ENCODE data around the gene HLCS.

HLCS gene

DNA sequence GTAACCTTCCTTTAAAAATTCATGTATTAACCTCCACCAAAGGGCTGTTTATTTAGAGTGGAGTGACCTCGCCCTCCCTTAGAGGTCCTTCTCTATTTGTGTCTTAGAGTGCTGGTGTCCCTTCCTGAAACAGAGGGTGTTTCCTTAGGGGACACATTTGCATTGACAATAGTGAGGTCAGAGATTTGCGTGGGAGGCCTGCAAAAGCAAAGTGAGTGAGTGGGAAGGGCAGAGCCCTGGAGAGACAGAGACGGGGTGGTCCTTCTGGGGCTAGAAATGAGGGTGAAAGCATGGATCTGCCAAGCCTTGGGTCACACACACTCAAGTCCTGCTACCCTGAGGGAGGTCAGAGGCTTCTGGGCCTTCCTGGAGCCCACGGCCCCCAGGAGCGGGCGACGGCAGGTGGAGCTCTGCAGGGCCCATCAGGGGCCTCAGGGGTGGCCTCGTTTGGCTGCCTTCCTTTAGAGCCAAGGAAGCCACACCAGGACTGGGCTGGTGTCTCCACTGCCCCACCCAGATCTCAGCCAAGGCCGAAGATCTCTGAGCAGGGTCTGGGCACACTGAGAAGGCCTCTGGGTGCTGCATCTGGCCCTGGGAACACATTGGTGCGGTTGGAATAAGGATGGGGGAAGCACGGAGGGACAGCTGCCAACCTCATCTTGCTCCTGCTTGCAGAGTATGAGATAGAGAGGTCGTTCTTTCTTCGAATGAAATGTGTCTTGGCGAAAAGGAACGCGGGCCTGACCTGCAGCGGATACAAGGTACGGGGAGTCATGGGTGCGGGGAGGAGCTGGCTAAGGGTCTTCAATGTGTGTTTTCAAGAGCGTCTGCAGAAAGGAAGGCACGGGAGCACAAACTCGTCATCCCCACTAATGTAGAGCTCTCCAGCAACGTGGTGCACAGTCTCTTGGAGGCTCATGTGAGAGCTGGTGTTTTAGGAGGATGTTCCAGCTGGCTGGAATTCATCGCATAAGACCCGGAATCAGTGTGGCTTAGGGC is 243.8 kb downstream of the HLCS start:
- DNase-seq (ENCODE audit: low spot score) = no peak

GRCh38 chr21:36721817-36722216 is 244.7 kb downstream of the HLCS start:
- DNase-seq (ENCODE audit: low spot score) = no peak

DNA sequence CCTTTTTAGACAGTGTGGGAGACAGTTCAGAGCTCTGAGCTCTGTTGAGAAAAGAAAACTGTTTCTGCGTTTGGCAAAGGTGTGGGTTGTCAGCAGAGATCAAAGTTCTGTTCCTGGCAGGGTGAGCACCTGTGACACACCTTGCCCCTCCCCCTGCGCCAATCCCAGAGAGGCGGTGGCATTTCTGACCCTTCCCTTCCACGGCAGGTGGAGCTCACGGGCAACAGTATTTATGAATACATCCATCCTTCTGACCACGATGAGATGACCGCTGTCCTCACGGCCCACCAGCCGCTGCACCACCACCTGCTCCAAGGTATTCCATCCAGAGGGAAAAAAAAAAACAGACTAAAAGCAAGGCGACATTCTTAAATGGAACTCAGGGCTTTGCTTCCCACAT is 246.9 kb downstream of the HLCS start:
- DNase-seq (ENCODE audit: low spot score) = no peak

DNA sequence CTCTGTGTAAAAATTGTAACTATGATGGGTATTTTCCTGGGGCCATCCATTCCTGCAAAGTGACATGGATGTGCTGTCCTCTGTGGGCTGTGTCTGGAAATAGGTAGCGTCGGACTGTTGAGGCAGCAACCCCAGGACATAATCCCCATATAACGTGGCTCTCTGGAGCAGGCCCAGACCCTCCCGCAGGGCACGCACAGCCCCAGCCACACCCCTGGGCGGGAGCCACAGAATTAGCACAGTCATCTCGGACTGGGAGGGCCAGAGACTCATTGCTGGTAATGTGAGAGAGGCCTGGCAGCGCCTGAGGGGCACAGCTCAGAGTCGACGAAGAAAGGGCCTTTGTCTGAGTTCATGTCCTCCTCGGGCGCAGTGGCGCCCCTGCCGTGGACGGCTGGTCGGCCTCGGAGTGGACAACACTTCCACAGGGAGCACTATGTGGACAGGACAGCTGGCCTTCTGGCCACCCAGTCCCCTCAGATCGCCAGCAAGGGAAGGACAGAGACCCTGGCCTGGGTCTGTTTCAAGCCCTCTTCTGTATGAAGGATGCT is 247.4 kb downstream of the HLCS start:
- DNase-seq (ENCODE audit: low spot score) = peak; percentile 83

DNA sequence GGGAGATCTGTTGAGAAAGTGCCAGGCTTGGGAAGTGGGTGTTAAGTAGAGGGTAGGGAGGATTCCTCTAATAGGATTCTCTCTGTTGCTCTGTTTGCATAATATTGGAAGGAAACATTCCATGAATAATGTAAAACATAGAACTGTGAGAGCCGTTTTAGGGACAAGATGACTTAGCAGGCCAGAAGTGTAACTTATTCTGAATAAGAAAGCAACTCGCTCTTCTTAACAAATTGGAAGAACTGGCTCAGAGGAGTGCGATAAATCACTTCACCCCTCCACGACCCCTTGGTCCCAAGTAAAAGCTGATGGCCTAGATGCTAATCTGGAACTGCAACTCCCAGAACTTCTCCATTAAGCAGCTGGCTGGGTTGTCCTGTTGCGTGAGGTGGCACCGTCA is 248.5 kb downstream of the HLCS start:
- DNase-seq (ENCODE audit: low spot score) = no peak

DNA sequence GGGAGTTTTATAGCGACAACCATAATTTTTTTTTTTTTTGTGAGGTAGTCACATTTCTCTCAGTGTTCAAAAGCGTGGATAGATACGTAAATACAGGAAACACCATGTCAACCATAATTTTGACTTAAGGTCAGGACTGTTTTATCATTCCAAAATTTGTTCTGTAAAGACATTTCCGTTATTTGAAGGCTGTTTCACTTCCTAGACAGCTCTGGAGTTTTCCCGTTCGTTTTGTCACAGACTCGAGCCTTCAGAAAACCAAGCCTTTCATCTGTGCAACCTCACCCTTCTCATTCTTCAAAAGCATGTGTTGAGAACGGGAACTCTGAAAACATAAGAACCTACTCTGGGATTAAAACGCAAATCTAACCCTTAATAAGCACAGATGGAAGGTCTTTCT is 249.6 kb downstream of the HLCS start:
- no peak for DNase-seq (ENCODE audit: low spot score)

- no peak for DNase-seq (ENCODE audit: low spot score)
These were observed 250.1 kb downstream of the HLCS start for GRCh38 chr21:36716387-36716786.

DNA sequence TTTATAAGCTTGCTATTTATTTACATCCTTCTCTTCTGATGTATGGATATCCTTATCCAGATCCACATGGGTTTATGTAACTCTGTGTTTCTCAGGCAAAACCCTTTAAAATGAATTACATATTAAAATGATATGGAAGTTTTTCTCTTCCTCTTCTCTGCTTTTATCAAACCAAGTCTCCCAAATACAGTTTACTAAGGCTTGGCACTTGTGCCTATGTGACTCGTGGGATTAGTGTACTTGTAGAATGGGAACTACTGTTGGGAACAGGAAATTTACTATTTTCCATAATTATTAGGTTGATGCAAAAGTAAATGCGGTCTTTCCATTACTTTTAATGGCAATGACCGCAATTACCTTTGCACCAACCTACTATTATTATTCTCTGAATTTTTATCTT is 252.7 kb downstream of the HLCS start:
- DNase-seq (ENCODE audit: low spot score) = no peak

DNA sequence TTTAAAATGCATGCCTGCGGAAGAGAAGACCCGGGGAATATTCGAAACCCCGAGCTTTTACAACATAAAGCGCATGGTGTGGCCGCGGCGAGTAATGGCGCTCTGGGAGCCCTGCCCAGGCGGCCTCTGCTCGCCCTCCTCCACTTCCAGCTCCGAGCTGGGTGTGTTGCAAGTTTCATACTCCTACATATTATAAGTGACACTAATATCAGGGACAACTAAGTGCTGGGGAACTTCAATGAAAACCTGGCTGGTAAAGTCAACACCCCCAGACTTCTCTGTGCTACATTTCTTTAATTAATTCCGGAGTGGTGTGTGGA is 255.8 kb downstream of the HLCS start:
- DNase-seq (ENCODE audit: low spot score) = no peak

- no peak for DNase-seq (ENCODE audit: low spot score)
These were observed 256.4 kb downstream of the HLCS start for GRCh38 chr21:36709868-36710728.

DNA sequence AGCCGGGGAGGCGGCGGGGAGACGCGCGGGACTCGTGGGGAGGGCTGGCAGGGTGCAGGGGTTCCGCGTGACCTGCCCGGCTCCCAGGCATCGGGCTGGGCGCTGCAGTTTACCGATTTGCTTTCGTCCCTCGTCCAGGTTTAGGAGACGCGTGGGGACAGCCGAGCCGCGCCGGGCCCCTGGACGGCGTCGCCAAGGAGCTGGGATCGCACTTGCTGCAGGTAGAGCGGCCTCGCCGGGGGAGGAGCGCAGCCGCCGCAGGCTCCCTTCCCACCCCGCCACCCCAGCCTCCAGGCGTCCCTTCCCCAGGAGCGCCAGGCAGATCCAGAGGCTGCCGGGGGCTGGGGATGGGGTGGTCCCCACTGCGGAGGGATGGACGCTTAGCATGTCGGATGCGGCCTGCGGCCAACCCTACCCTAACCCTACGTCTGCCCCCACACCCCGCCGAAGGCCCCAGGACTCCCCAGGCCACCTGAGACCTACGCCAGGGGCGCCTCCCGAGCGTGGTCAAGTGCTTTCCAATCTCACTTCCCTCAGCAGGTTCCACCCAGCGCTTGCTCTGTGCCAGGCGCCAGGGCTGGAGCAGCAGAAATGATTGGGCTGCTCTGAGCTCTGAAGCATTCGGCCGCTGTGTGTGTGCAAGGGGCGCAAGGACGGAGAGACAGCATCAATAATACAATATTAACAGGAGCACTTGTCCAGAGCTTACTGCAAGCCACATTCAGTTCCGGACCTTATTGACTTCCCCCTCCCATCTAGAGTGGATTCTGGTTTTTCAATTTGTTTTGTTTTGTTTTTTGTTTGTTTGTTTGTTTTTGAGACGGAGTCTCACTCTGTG is 257.2 kb downstream of the HLCS start:
- DNase-seq (ENCODE audit: low spot score) = no peak

DNA sequence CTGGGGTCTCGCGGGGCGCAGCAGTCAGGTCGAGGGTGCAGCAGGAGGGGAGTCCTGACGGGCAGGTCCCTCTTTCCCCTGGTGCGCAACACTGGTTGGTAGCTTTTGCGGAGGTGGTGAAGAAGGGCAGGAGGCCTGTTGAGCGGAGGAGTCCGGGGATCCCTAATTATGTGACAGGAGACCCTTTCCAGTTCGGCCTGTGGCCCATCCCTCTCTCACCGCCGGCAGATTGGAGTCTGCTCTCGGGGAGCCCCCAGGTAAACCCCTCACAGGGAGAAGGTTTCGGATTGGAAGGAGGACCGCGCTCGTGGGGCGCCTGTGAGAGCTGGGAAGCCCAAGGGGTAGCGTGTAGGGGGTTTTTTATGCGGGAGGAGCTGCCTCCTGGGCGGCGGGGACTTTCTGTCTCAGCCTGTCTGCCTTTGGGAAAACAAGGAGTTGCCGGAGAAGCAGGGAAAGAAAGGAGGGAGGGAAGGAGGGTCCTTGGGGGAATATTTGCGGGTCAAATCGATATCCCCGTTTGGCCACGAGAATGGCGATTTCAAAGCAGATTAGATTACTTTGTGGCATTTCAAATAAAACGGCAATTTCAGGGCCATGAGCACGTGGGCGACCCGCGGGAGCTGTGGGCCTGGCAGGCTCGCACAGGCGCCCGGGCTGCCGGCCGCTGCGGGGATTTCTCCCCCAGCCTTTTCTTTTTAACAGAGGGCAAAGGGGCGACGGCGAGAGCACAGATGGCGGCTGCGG is 258.0 kb downstream of the HLCS start:
- DNase-seq (ENCODE audit: low spot score) = no peak

GRCh38 chr21:36707763-36708285 is 258.6 kb downstream of the HLCS start:
- no peak for DNase-seq (ENCODE audit: low spot score)

DNA sequence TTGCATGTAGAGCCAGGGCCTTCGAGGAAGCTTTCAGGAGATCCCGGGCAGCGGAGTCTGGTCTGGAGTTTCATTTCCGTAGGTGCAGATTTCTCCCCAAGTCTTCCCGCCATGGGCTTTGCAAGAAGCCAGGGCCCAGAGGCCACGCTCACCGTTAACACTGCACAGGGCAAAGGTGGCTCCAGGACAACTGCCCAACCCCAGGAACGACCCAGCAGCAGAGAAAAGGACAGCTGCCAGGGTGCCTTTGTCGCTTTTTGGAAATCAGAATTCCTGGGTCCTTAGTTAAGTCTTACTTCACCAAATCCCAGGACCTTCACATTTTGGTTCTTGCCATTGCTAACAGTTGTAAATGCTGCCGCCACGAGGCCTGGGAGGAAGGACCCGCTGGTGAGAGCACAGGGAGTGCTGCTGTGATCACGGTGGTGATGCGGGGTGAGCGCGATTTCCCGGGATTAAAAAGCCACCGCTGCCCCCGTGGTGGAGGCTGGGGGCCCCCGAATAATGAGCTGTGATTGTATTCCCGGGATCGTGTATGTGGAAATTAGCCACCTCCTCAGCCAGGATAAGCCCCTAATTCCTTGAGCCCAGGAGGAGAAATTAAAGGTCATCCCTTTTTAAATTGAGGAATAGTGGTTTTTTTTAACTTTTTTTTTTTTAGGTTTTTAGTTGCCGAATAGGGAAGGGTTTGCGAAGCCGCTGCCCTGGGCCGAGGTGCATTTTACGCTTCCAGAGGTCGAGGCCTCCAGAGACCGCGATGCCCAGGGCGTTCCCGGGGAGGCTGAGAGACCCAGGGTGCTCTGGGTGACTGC is 259.3 kb downstream of the HLCS start:
- DNase-seq (ENCODE audit: low spot score) = peak; percentile 14

DNA sequence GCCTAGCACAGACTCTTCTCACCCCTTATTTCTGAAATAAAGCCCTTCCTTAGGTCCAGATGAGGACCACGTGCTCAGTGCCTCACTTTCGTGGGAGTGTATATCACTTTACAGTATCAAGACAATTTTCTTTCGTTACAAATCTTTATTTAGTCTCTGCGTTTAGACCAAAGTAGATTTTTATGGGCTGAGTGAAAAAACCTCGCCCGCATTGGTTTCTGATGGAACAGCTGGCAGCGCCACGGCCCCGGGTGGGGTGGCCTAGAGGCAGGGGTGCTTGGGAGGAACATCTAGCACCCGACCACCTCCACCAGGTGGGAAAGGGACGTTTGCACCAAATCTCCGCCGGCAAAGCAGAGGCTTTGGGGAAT is 260.0 kb downstream of the HLCS start:
- DNase-seq (ENCODE audit: low spot score) = no peak

DNA sequence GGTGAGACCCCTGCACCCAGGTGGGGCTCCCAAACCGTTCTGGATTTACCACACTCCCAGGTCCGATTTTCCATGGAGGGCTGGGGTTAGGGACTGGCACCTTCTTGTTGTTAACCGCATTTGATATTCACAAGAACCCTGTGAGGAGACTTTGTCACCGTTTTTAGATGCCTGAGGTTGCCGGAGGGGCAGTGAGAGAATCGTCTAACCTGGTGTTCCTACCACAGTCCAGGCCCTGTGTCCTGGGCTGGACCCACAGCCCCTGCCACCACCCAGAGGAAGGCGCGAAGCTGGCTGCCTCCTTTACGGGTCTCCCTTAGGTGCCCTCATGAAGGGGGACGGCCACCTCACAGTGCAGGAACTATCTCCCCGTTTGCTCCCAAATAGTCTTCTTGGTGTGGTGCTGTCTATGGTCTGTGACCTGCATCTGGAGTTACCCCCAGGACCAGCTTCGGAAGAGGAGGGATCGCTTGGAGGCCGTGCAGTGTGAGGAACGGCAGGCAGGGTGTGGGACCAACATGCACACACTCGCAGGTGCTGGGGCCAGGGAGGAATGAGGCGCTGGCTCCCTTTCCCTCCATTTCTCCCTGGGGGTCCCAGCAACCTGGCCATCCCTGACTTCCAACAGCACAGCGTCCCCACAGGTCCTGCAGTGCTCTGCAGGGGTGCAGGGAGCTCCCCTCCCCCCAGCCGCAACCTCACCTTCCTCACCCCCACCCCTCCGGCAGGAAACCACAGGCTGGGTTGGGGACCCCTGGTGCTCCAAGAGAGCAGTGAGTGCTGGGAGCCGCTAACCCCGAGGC is 260.6 kb downstream of the HLCS start:
- DNase-seq (ENCODE audit: low spot score) = no peak

GRCh38 chr21:36704958-36705678 is 261.4 kb downstream of the HLCS start:
- DNase-seq (ENCODE audit: low spot score) = no peak

- DNase-seq (ENCODE audit: low spot score) = no peak
These were observed 262.1 kb downstream of the HLCS start for GRCh38 chr21:36704281-36704957.

Measured in pons (tissue), 1 donor.